CD14-positive monocyte (primary cell): ENCODE measurements around the gene G6PC2. TPM values are rescaled to one million over a fixed set of nuclear protein-coding genes. Genes with fewer than 3 reads are reported as not detected.

ENCODE experiments used
- DNase-seq, 3 donors: peaks; one replicate each; pipeline ENCODE4 v3.0.0-alpha.2; 2011 to 2022
- H2AFZ ChIP-seq: 2 replicates; pipeline ENCODE4 v1.6.0; 2012; ENCODE audit warnings: mild to moderate bottlenecking, low read depth, low read length, inconsistent platforms; ENCODE audit not compliant: insufficient read depth, poor library complexity, severe bottlenecking
- H3K27ac ChIP-seq, 2 donors: 1 replicate in 1 of 2; 2 replicates in 1 of 2; pipeline ENCODE4 v1.5.1; 2012 to 2013; ENCODE audit warnings: low read length in 2 of 2, control low read depth in 1 of 2, inconsistent platforms in 1 of 2, low read depth in 1 of 2, mild to moderate bottlenecking in 1 of 2
- H3K27me3 ChIP-seq, 2 donors: one replicate each; pipeline versions ENCODE4 v1.6.0 to v1.6.1; 2011 to 2013; ENCODE audit warnings: low read length in 2 of 2; ENCODE audit not compliant: control insufficient read depth in 2 of 2, insufficient read depth in 2 of 2
- H3K36me3 ChIP-seq, 2 donors: replicated peaks in 1 of 2; 1 replicate in 1 of 2; 2 replicates in 1 of 2; pipeline versions ENCODE4 v1.5.1 to v1.6.1; 2012 to 2013; ENCODE audit warnings: low read length in 2 of 2, control low read depth in 1 of 2, inconsistent platforms in 1 of 2, mild to moderate bottlenecking in 1 of 2; ENCODE audit not compliant: insufficient read depth in 2 of 2, control insufficient read depth in 1 of 2
- H3K4me1 ChIP-seq, 2 donors: 1 replicate in 1 of 2; 2 replicates in 1 of 2; pipeline versions ENCODE4 v1.5.1 to v1.6.1; 2012 to 2013; ENCODE audit warnings: low read length in 2 of 2, control low read depth in 1 of 2, inconsistent platforms in 1 of 2, mild to moderate bottlenecking in 1 of 2, moderate library complexity in 1 of 2; ENCODE audit not compliant: insufficient read depth in 2 of 2, control insufficient read depth in 1 of 2
- H3K4me2 ChIP-seq: replicated peaks from 2 replicates; pipeline ENCODE3; 2012; ENCODE audit warnings: low read length, moderate library complexity, mild to moderate bottlenecking; ENCODE audit not compliant: poor library complexity, severe bottlenecking; ENCODE audit errors: extremely low read depth
- H3K4me3 ChIP-seq, 3 experiments: fragments of 200-600 bp in 1 of 3; sonication (generic) in 1 of 3; replicated peaks in 1 of 3; 1 replicate in 2 of 3; 2 replicates in 1 of 3; pipeline ENCODE4 v1.5.1; 2011 to 2013; ENCODE audit warnings: low read length in 3 of 3, mild to moderate bottlenecking in 3 of 3, control low read depth in 2 of 3, low read depth in 2 of 3, inconsistent platforms in 1 of 3, moderate library complexity in 1 of 3
- H3K79me2 ChIP-seq: 2 replicates; pipeline ENCODE4 v1.6.0; 2012; ENCODE audit warnings: mild to moderate bottlenecking, control low read depth, inconsistent platforms, low read length, moderate library complexity; ENCODE audit not compliant: insufficient read depth
- H3K9ac ChIP-seq: 2 replicates; pipeline ENCODE4 v1.6.0; 2017; ENCODE audit warnings: low read length, mild to moderate bottlenecking; ENCODE audit not compliant: insufficient read depth, poor library complexity, severe bottlenecking
- H3K9me3 ChIP-seq, 2 donors: replicated peaks in 1 of 2; 1 replicate in 1 of 2; 2 replicates in 1 of 2; pipeline versions ENCODE4 v1.5.1 to v1.6.1; 2012 to 2013; ENCODE audit warnings: low read length in 2 of 2, control low read depth in 1 of 2; ENCODE audit not compliant: control insufficient read depth in 1 of 2, insufficient read depth in 1 of 2
- H4K20me1 ChIP-seq: 2 replicates; pipeline ENCODE4 v1.6.0; 2012; ENCODE audit warnings: mild to moderate bottlenecking, low read length, control low read depth, moderate library complexity; ENCODE audit not compliant: insufficient read depth
- H3K27ac Mint-ChIP-seq, 7 donors: one replicate each; pipeline ENCODE4 v1.8.0; 2020; ENCODE audit warnings: mild to moderate bottlenecking in 7 of 7, mixed read lengths in 7 of 7, moderate library complexity in 6 of 7, inconsistent platforms in 2 of 7
- H3K27me3 Mint-ChIP-seq, 3 donors: one replicate each; pipeline ENCODE4 v1.8.0; 2021 to 2022; ENCODE audit warnings: low read depth in 3 of 3, mild to moderate bottlenecking in 3 of 3, mixed read lengths in 3 of 3, moderate library complexity in 3 of 3, inconsistent platforms in 1 of 3
- H3K36me3 Mint-ChIP-seq, 2 donors: one replicate each; pipeline ENCODE4 v1.8.0; 2020; ENCODE audit warnings: mixed read lengths in 2 of 2, inconsistent platforms in 1 of 2, mild to moderate bottlenecking in 1 of 2
- H3K4me1 Mint-ChIP-seq: one replicate; pipeline ENCODE4 v1.8.0; 2020; ENCODE audit warnings: mild to moderate bottlenecking, mixed read lengths
- H3K4me3 Mint-ChIP-seq, 2 donors: one replicate each; pipeline ENCODE4 v1.8.0; 2020; ENCODE audit warnings: mild to moderate bottlenecking in 2 of 2, mixed read lengths in 2 of 2, moderate library complexity in 1 of 2
- H3K9me3 Mint-ChIP-seq, 7 donors: one replicate each; pipeline ENCODE4 v1.8.0; 2020 to 2022; ENCODE audit warnings: mixed read lengths in 7 of 7, mild to moderate bottlenecking in 6 of 7, moderate library complexity in 6 of 7, inconsistent platforms in 2 of 7
- WGBS: methylation state at CpG from one replicate; pipeline ENCODE4 v1.1.5; 2013; ENCODE audit warnings: missing lambda C conversion rate; ENCODE audit not compliant: insufficient coverage; 5-methylcytosine and 5-hydroxymethylcytosine counted together
- intact Hi-C, 2 donors: fragments of 100-400 bp; cut with micrococcal nuclease; formaldehyde crosslinking; loops; one replicate each; pipeline versions ENCODE4 v1.15.0 to v1.15.1; 2023
- polyA plus RNA-seq, 3 donors: library from polyadenylated mRNA; depleted of rRNA in 1 of 3; unstranded in 2 of 3; stranded (reverse) in 1 of 3; fragments of 300-500 nt in 2 of 3; fragments of >200 nt in 1 of 3; fragmentation: Illumina TruSeq in 2 of 3; gene quantifications; 1 replicate in 2 of 3; 2 replicates in 1 of 3; pipeline ENCODE4 v1.2.3, GENCODE V29; 2012 to 2021
- TF ChIP-seq, protein P1 (sequence below): fragments of 200-600 bp; IDR thresholded peaks from one replicate; pipeline ENCODE4 v1.8.0; 2022; ENCODE audit warnings: antibody characterized with exemption, mild to moderate bottlenecking

G6PC2 gene
- polyA plus RNA-seq, 3 donors = not detected

DNA sequence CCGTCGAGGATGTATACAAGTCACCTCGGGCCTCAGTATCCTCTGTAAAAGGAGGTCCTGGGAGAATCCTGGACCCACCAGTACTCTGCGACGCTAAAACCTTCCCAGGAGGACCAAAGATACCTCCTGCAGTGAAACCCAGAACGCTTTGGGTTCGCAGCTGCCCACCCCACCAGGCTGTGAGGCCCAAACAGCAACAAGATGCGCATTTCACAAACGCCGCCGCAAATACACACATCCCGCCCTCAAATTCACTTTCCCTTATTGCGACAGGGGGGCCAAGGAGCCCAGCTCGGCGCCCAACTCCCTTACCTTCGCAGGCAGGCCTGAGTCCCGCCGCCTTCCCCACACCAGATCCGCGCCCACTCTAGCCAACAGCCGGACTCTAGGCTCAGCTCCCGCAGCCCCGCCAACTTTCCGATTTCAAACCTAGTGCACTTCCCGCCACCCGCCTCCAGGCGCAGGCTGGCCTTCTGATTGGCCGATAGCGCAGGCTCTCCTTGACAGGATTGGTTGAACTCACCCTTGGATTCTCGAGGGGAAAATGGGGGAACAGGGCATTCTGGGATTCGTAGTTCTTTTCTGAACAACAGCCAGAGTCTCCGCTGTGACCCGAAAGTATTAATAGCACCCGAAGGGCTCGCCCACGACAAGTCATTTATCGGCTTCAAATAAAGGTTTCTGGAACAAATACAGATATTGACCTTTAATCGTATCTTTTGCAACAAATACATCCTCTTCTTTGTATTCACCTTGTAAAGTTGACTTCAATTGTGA, 10.9 kb upstream of the G6PC2 start, which contains the start of gene SPC25:
SPC25 (minus strand) TSS at position 425 of the 777 bp plus-strand sequence. CDS start 911 bp downstream, outside the sequence.
- peak within 1 kb of the TSS; percentile 40 for H3K9ac ChIP-seq
- TF ChIP-seq, protein P1, sequence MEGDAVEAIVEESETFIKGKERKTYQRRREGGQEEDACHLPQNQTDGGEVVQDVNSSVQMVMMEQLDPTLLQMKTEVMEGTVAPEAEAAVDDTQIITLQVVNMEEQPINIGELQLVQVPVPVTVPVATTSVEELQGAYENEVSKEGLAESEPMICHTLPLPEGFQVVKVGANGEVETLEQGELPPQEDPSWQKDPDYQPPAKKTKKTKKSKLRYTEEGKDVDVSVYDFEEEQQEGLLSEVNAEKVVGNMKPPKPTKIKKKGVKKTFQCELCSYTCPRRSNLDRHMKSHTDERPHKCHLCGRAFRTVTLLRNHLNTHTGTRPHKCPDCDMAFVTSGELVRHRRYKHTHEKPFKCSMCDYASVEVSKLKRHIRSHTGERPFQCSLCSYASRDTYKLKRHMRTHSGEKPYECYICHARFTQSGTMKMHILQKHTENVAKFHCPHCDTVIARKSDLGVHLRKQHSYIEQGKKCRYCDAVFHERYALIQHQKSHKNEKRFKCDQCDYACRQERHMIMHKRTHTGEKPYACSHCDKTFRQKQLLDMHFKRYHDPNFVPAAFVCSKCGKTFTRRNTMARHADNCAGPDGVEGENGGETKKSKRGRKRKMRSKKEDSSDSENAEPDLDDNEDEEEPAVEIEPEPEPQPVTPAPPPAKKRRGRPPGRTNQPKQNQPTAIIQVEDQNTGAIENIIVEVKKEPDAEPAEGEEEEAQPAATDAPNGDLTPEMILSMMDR = no peak
- H3K79me2 ChIP-seq = peaks cover 24% of the 10 kb centered on the region
- peaks cover 9 to 24% of the 10 kb centered on the region in 2 donors for H3K36me3 ChIP-seq
- 0% methylated on average over 35 of the region's 38 CpGs for WGBS
- peak within 1 kb of the TSS; percentile 92 for H2AFZ ChIP-seq
- no peaks in the 10 kb centered on the region for H4K20me1 ChIP-seq
- peak within 1 kb of the TSS; percentile 97 to 98 for H3K4me3 Mint-ChIP-seq
- peaks cover 10 to 17% of the 10 kb centered on the region in 2 donors for H3K4me1 ChIP-seq
- intact Hi-C loops = no loop called here
- peak within 1 kb of the TSS; percentile 95 for H3K4me2 ChIP-seq
- H3K27me3 Mint-ChIP-seq = peaks cover 3 to 8% (median 6%) of the 10 kb centered on the region in 3 donors
- peaks cover 13 to 23% of the 10 kb centered on the region in 2 donors for H3K36me3 Mint-ChIP-seq
- no peak within 1 kb of the TSS for H3K27ac ChIP-seq
- no peaks in the 10 kb centered on the region for H3K9me3 ChIP-seq
- peaks cover 3% of the 10 kb centered on the region in 2 donors for H3K27me3 ChIP-seq
- peaks cover 15% of the 10 kb centered on the region for H3K4me1 Mint-ChIP-seq
- peak; percentile 78 to 86 (median 85) for DNase-seq
- peak within 1 kb of the TSS; percentile 73 to 84 (median 77) for H3K4me3 ChIP-seq
- H3K27ac Mint-ChIP-seq = peak within 1 kb of the TSS in 4 of 7 donors; percentile 34 to 81 (median 65)
- no peaks in the 10 kb centered on the region for H3K9me3 Mint-ChIP-seq

DNA sequence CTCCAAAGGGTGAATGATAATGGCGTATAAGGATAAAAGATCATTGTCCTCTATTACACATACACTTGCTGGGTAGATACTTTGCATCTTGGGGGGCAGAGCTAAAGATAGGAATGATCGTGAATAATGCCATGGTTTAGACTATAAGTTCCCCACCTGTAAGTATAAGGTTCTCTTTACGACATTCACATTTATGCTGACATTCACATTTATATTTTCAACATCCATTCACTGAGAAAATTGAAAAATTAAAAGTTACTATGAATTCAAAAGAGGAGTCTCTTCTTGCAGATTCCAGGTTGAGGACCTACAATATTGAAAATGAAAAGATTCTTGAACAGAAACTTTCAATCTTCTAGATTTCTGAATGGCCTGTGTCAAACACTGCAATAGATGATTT, 8.8 kb upstream of the G6PC2 start:
- no peak overlapping the region for H3K9ac ChIP-seq
- no peaks in the 10 kb centered on the region for H3K9me3 ChIP-seq
- no peak overlapping the region for H3K4me3 ChIP-seq
- Mint-ChIP-seq H3K27ac (no peak overlapping the region), H3K9me3 (no peaks in the 10 kb centered on the region), H3K27me3 (peaks cover 3 to 8% (median 6%) of the 10 kb centered on the region in 3 donors), H3K4me1 (peaks cover 23% of the 10 kb centered on the region), H3K36me3 (peaks cover 4 to 5% of the 10 kb centered on the region in 2 donors), H3K4me3 (no peak overlapping the region)
- intact Hi-C loops = no loop called here
- H3K4me1 ChIP-seq = peaks cover 10 to 17% of the 10 kb centered on the region in 2 donors
- no peak overlapping the region for H3K27ac ChIP-seq
- H2AFZ ChIP-seq = peak overlapping the region; percentile 92
- peaks cover 20% of the 10 kb centered on the region for H3K79me2 ChIP-seq
- TF ChIP-seq, protein P1 = no peak
- peaks cover 0 to 7% of the 10 kb centered on the region in 2 donors for H3K36me3 ChIP-seq
- no peak overlapping the region for H3K4me2 ChIP-seq
- DNase-seq = no peak
- no peaks in the 10 kb centered on the region for H4K20me1 ChIP-seq
- peaks cover 3% of the 10 kb centered on the region in 2 donors for H3K27me3 ChIP-seq
- WGBS = no CpG with 5 or more reads among the region's 3 CpGs
